NCI-H1417 (cell line): Measurements from ENCODE around the gene SLC49A4.
A peak's percentile ranks its signal among the peaks of the same experiment; 100 is the strongest.

ENCODE experiments used
- DNase-seq, 3 experiments: peaks; one replicate each; lab custom pipeline; 2025; lab: John Stamatoyannopoulos, UW

SLC49A4 gene

DNA sequence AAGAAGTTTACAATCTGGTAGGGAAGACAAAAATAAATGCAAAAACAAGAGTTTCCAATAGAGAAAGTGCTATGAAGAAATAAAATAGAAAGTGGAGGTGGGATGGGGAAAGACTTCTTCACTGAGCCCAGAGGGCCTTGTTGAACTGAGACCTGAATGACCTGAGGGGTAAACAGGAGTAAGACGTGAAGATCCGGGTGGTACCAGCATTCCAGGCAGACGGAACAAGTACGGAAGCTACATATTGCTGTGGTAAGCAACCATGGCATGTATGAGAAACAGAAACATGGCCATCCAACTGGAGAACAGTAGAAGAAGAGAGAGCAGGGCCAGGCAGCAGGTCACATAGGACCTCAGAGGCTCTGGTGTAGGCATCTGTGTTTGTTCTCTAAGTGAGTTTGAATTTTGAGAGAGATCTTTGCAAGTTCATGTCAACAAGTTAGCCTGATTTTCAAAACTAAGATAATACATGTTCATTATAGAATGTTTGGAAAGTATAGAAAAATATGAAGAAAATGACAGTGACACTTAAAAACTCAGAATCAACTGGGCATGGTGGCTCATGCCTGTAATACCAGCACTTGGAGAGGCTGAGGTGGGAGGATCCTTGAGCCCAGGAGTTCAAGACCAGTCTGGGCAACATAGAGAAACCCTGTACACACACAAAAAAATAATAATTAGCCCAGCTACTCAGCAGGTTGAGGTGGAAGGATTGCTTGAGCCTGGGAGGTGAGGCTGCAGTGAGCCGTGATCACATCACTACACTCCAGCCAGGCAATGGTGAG lies 64.3 kb downstream of the SLC49A4 start:
- no peak for DNase-seq

DNA sequence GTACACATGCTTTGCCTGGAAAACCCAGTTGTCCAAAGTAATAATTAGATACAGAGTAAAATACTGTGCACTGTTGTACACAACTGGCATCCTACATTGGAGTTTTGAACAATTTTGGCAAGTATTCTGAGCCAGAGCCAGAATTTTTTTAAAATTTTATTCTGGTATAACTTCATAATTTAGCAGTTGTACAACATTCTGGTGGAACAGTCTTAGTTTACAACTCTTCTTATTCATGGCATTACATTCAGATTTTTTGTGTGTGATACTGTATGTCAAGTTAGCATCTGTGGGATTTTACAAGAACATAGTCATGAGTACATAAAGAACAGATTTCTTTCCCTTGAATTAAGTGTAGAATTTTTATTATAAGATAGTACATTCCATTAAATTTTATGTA lies 67.5 kb downstream of the SLC49A4 start:
- no peak for DNase-seq

DNA sequence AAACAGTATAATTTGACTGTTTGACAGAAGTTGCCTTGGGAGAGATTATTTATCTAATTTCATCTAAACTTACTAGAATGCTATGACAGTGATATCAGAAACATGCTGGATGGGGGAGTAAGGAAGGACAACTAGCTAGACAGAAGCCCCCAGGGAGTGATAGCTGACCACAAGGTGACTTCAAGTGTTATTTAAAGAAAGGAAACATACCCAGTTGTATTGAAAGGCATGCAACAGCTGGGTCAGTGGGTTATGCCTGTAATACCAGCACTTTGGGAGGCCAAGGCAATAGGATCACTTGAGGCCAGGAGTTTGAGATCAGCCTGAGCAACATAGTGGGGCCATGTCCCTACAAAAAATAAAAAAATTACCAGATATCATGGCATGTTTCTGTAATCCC lies 69.6 kb downstream of the SLC49A4 start:
- no peak for DNase-seq

DNA sequence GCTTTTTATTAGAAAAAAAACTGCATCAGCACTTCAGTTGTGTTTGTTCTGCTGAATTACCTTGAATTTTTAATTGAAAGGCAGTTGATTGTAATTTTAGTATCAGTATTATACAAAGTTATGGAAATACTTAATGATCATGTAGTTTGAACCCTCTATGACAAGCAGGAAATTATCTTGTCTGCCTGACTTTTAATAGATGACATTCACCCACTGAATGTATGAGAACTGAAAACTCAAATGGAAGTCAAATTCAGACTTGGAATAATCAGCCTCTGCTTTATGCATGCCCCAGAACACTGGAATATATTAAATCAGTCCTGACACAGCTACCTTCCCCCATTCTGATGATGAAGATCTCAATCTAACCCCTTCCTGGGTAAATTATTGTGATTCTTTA lies 73.5 kb downstream of the SLC49A4 start:
- DNase-seq: no peak

DNA sequence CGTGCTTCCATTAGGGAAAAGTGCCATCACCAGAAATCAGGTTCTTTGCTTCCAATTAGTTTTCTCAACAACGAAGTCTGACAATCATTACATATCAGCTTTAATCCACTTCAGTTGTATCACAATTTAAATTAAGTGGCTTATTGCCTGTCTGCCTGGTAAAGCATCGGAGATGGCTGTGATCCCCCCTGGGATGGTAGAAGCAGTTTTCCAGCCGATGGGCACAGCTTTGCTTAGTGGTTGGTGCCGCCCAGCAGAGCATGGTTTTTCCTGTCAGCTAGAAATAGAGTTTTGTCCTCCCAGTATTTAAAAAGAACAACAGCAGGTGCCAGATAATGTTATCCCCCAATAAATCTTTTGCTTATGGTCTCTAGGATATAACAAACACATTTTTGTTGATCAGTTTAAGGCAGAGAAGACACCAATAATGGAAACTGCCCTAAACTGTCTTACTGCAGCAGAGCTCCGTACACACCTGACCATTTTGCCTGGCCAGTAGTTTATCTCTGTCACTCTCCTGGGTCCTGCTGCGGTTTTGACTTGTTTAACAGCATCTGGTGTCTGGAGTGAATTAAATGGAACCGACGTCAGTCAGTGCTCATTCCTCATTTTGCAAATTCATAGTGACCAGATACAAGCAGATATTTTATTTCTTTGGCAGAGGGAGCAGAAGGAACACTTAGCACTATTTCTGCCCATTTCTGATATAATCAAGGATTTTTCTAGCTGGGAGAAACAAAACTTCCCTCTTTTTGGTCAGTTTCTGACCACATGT lies 79.1 kb downstream of the SLC49A4 start:
- DNase-seq: peak in 1 of 3 experiments; percentile 16

DNA sequence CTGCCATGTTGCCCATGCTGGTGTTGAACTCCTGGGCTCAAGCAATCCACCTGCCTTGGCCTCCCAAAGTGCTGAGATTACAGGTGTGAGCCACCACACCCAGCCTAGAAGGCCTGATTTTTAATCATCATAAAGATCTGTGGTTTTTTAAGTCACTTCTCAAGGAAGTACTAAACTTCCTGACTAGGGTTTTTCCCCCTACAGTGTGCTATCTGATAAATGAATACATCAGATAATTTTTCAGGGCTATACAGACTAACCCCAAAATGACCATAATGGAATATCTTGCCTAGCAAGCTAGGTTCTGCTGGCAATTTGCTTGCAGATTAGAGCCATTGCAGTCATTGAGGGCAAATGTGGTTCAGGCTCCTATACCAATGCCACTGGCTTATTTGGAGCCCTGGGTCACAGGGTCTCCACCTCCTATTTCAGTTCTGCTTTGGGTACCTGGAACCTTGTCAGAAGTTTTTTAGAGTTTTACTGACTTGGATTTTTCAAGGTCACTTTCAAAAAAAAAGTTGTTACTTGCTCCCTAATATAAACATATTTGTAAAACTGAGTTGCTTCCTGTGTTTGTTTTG lies 80.8 kb downstream of the SLC49A4 start:
- DNase-seq: no peak

DNA sequence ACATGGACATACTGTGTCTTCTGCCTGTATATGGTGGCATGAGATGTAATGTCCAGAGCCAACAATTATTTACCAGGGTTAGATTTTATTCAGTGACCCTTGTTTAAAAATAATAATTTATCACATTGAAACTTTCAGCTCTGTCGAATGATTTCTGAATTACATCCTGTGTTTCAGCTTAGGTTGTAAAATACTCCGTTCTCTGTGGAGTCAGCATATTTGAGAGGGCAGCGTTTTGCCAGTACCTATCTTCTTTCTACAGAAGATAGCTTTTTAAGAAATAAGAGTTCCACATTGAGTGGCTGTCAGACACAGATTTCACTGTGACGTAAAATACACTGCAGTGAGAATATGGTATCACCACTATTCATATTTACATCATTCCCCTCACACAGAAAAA lies 85.3 kb downstream of the SLC49A4 start:
- DNase-seq: no peak

DNA sequence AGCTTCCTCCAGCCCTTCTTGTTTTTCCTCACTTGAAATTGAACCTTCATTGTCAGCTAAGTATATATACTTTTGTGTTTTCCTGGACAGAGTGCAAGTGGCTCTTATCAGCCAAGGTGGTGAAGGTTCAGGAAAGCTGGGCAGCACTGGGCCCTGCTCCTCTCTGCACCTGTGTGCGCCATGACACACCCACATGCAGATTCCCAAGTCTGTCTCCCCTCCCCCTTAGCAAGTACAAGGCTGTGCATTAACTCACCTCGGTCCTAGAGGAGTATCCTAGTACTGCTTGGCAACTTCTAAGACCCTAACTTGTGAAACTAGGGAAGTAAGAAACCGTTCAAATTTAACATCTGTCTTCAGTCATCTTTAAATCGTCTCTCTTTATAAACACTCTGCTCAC lies 85.8 kb downstream of the SLC49A4 start:
- DNase-seq: no peak

DNA sequence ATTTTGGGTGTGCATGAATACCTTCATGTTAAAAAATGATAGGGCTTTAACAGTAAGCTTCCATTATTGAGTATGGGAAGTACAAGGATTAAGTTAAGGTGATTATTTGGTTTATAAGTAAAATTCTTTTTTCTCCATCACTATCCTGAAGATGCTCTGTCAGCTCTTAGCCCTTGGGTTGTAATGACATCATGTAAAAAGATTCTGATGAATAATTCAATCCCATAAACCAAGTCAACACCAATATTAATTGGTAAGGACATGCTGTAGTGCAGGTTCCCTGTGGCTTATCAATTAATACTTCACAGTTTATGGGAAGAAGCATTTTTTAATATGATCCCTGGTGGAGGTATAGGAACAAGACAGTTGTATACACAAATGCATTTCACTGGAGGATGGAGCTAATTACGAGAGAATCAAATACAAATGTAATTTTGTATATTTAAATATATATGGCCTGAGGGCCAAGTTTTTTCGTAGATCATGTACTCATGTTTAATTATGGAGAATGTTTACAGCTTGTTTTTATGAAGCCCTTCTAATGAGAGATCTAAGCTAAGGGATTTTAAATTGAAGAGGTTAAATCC lies 87.6 kb downstream of the SLC49A4 start:
- DNase-seq: peak in 1 of 3 experiments; percentile 8

DNA sequence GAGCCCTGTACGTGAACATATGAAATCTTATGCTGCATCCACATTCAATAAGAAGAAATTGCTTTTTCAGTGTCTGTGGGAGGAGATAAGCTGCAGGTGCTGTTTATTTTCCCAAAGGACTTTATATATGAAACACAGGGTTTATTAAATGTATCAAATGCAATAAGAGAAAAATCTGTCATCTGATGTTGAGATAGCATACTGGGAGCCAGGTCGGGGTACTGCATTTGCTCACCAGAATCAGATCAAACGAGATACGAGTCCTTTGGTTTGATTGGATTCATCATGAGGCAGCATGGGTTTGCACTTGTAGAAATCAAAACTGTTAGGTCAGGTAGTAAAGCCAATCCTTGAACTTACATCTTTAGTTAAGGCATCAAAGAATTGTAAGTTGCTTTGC lies 91.4 kb downstream of the SLC49A4 start:
- no peak for DNase-seq

DNA sequence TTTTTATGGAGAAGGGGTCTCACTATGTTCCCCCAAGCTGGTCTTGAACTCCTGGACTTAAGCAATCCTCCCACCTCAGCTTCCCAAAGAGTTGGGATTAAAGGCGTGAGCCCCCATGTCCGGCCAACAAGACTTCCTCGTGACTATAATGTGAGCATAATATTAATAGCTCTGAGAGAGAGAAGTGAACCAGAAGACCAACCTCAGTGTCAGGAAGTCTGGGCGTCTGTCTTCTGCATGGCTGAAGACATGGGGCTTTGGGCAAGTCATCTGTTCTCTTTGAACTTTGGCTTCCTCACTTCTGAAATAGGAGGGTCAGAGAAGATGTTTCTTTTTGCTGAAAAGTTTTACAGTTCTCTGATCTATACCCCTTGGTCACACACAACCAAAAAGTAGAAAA lies 92.1 kb downstream of the SLC49A4 start:
- DNase-seq: no peak

DNA sequence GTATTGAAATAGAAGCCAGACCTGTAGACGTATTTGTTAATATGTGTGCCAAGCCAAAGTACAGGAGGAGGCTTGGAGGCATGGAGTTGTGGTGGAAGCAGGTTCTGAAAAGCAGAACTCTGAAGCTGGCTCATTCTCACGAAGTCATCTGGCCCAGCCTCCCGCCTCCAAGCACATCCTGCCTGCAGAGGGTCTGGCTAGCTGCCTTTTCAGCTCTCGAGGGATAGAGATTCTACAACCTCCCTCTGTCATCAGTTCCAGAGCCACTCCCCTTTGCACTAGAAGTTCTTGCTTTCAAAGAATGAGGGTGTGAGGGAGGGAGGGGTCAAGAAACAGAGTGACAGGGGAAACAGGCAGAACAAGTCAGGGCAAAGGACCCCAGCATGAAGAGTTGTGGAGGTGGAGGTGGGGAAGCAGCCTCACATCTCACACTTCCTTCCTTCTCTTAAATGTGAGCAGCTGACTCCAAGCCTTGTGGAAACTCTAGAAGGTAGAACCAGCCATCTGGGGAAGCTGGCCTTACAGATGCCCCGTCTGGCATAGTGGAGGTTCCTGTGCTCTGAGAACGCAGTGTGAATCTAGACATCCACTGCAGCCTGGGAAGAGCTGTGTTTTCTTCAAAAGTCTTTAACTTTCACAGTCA lies 95.3 kb downstream of the SLC49A4 start:
- DNase-seq: no peak

DNA sequence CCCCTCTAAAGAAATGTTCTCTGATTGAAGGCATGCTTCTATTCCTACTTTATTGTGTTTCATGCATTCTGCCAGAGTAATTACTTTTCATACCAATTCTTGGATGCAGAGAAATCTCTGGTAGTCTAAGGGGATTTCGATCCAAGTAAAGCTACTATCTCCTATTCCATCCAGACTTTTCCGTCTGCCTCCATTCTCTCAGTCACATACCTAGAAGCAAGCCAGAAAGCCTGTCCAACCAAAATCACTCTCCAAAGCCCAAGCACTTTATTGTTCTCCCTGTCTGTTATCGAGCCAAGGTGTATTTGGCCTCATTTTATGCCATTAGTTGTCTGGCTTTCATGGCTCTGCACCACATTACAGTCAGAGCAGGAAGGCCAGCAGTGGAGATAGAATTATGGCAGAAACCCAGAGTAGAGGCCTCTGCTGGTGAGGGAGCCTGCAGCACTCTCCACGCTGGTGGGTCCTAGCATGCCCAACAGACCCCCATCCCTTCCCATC lies 95.9 kb downstream of the SLC49A4 start:
- DNase-seq: no peak

DNA sequence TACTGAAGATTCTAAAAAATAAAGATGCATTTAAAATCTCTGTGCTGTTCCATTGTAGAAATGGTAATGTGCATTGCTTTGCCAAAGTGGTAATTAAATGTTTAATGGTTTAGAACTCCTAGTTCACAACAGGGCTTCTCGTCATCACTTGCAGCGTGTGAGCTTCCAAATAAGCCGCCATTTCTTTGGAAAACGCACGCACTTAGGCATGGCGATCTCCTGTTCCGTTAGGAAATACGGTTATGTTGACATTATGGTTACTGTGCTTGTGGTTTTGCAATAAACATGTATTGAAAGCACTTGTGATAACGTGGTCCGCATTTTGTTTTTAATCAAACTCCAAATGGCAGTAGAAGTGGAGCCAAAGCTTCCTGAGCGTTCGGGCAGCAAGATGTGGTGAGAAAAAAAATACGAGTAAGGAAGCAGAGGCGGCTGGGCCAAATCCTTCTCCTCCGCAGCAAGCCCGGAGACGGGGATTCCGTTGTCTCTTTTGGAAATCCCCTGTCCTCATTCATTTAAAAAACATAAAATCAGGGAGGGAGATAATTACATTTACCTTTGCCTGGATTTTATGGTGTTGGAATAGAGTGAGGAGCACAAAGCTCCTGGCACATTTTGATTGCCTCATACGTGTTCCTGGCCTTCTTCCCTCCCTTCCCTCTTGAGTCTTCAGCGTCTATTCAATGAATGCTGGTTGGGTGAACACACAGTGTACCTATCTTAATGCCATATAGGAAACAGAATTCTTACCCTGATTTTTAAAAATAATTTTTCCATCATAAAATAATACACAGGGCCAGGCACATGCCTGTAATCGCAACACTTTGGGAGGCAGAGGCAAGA lies 97.5 kb downstream of the SLC49A4 start:
- DNase-seq: peak in 1 of 3 experiments; percentile 34

DNA sequence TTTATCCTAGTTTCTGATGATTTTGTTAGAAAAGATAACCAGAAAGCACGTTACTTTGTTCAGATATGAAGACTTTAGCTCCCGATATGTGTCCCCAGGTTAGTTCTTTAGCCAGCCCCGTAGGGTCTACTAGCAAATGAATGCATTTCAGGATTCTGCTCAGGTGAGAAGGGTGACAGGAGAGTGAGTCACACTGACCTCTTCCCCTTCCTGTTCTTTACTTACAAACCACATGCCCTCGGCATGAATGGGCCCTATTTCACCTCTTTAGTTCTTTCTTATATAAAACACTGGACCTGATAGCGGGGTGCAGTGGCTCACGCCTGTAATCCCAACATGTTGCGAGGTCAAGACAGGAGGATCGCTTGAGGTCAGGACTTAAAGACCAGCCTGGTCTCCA lies 98.4 kb downstream of the SLC49A4 start:
- DNase-seq: no peak

DNA sequence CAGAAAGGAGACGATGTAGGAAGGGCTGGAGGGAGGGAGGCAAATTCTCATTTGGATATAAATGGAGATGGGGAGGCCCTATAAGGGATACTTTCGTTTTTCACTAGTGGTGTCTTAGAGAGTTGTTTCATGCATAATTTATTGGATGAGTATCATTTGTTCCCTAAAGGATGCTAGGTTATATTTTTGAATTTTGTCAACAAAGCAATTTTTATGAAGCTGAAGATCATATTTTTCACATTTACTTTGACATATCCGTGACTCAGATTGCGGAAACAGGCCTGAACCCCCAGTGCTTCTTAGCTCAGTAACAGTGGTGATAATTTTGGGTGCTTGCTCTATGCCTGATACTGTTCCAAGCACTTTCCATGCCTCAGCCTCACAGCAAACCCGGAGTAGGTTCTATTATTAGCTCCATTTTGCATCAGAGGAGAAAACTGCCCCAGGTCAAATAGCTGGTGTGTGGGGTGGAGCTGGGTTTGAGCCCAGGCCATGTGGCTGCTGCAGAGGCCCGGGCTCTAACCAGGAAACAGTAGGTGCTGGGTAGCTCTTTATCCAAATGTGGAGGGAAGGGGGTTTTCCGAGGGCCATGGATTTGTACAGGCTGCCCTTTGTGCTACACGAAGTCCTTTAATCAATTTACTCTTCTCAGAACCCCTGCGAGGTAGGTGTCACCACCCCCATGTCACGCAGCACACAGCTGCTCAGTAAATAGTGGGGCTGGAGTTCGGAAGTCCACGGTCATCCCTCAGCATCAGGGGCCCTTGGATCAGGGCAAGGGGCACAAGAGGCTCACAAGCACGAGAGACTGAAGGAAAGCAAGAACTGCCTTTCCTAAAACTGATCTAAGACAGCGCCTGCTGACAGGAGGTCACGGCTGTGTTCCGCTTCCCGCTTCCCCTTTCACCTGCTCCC lies 99.1 kb downstream of the SLC49A4 start:
- peak in 1 of 3 experiments; percentile 32 for DNase-seq

DNA sequence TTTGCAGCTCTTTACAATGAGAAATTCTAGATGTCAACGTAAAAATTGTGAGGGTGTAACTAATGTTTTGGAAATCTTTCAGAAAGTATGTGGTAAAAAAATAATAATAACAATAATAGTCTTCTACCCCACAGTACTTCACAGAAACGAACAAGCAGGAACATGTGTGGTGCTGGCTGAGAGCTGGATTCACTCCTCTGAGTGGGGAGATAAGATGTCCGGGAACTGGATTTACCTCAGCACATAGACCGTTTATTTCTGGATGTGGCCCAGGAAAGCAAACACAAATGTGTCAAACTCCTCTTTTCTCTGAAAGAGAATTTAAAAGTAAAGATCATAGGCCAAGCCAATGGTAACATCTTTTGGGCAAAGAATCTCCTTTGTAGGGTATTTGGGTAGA lies 103.4 kb downstream of the SLC49A4 start:
- no peak for DNase-seq

DNA sequence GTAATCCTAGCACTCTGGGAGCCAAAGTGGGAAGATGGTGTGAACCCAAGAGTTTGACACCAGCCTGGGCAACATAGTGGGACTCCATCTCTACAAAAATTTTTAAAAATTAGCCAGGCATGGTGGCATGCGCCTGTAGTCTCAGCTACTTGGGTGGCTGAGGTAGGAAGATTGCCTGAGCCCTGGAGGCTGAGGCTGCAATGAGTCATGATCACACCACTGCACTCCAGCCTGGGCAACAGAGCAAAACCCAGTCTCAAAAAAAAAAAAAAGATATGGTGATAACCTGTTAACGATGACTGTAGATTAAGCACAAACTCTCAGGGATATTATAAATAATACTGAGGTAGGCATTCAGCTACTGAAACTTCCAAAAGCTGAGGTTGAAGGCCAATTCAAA lies 107.5 kb downstream of the SLC49A4 start:
- no peak for DNase-seq

DNA sequence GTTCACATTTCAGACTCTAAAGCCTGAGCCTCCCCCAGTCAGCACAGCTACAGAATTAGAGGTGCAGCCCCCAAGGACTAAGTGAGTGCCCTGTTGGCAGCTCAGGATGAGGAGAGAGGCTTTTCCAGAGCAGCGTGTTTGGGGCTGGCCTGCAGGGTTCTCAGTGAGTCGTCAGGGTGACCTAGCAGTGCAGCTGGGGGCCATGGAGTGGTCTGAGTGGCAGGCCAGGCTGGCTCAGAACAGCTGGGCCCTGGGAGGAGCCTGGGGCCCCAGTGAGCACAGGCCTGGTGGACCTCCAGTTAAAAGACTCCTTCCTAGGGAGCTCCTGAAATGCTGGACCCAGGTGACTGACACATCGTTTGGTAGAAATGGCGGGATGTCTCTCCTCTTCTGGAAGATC lies 108.3 kb downstream of the SLC49A4 start:
- no peak for DNase-seq

DNA sequence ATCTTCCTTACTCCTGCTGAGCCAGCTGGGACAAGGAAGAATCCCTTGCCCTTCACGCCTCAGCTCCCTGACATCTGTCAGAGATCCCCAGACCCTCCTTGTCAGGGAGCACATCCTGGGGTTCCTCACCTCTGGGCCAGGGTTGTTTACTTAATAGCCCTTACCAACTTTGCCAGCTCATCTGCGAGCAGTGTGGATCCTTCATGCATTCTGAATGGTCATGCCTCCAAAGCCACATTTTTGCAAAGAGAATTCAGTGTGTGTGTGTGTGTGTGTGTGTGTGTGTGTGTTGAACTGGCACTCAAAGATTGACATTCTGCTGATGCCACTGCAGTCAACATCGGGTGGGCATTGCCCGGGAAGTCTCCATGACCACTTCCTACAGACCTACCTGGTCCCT lies 112.6 kb downstream of the SLC49A4 start:
- DNase-seq: no peak
